GM18507 (cell line): ENCODE measurements around the gene CRB1.
A peak's percentile ranks its signal among the peaks of the same experiment; 100 is the strongest.

Source experiments
- DNase-seq: peaks from one replicate; pipeline ENCODE4 v3.0.0; 2011; ENCODE audit warnings: low read depth; ENCODE audit not compliant: insufficient read length; ENCODE audit errors: extremely low spot score
- FAIRE-seq: peaks from 2 replicates; lab custom pipeline; 2011; peaks lifted over from hg19 to GRCh38; lab: Jason Lieb, UNC

The CRB1 gene

GRCh38 chr1:197339106-197340060 lies 71.3 kb downstream of the CRB1 start:
- FAIRE-seq: no peak
- no peak for DNase-seq

GRCh38 chr1:197341626-197342025 lies 73.6 kb downstream of the CRB1 start:
- no peak for DNase-seq
- no peak for FAIRE-seq

GRCh38 chr1:197342044-197342565 lies 74.1 kb downstream of the CRB1 start:
- FAIRE-seq: no peak
- DNase-seq: no peak

- no peak for FAIRE-seq
Measured at GRCh38 chr1:197342669-197343068, 74.6 kb downstream of the CRB1 start.

GRCh38 chr1:197343663-197344273 lies 75.7 kb downstream of the CRB1 start:
- DNase-seq (no peak), FAIRE-seq (no peak)

More at GRCh38 chr1:197342669-197343068, 74.6 kb downstream of the CRB1 start:
- DNase-seq: no peak

GRCh38 chr1:197351821-197352440 lies 83.9 kb downstream of the CRB1 start:
- no peak for FAIRE-seq
- DNase-seq: no peak

- FAIRE-seq: no peak
Measured at GRCh38 chr1:197355248-197355995, 87.4 kb downstream of the CRB1 start.

GRCh38 chr1:197356723-197357533 lies 88.9 kb downstream of the CRB1 start:
- no peak for DNase-seq
- peak; percentile 77 for FAIRE-seq

More at GRCh38 chr1:197355248-197355995, 87.4 kb downstream of the CRB1 start:
- no peak for DNase-seq

GRCh38 chr1:197358959-197359358 lies 90.9 kb downstream of the CRB1 start:
- FAIRE-seq (no peak), DNase-seq (no peak)

GRCh38 chr1:197360068-197360467 lies 92.0 kb downstream of the CRB1 start:
- FAIRE-seq: no peak
- DNase-seq: no peak

- FAIRE-seq (no peak), DNase-seq (no peak)
Measured at GRCh38 chr1:197362871-197363270, 94.8 kb downstream of the CRB1 start.

GRCh38 chr1:197363855-197364254 lies 95.8 kb downstream of the CRB1 start:
- no peak for DNase-seq
- FAIRE-seq: no peak

GRCh38 chr1:197366996-197367395 lies 98.9 kb downstream of the CRB1 start:
- DNase-seq (no peak), FAIRE-seq (no peak)

- DNase-seq (no peak), FAIRE-seq (no peak)
Measured at GRCh38 chr1:197367627-197368026, 99.6 kb downstream of the CRB1 start.

GRCh38 chr1:197374428-197374827 lies 106.4 kb downstream of the CRB1 start:
- no peak for DNase-seq
- no peak for FAIRE-seq

- DNase-seq: no peak
- no peak for FAIRE-seq
Measured at GRCh38 chr1:197384471-197384870, 116.4 kb downstream of the CRB1 start.

- FAIRE-seq (no peak), DNase-seq (no peak)
Measured at GRCh38 chr1:197388801-197389200, 120.7 kb downstream of the CRB1 start.

GRCh38 chr1:197390856-197391255 lies 122.8 kb downstream of the CRB1 start:
- no peak for FAIRE-seq

More at GRCh38 chr1:197390856-197391255, 122.8 kb downstream of the CRB1 start:
- DNase-seq: no peak
